Liver (tissue), 9 donors: ENCODE measurements around the gene EGLN1. TPM values are rescaled to one million over a fixed set of nuclear protein-coding genes. Genes with fewer than 3 reads are reported as not detected.

Experiments used
- DNase-seq: peaks from one replicate; pipeline ENCODE4 v3.0.0-alpha.2; 2017; ENCODE audit warnings: low spot score
- H3K27ac ChIP-seq, 2 donors: one replicate each; pipeline ENCODE4 v1.7.0; 2013; ENCODE audit warnings: inconsistent platforms in 2 of 2, low read length in 2 of 2, control low read depth in 1 of 2, low read depth in 1 of 2, mild to moderate bottlenecking in 1 of 2
- H3K27me3 ChIP-seq, 4 donors: one replicate each; pipeline versions ENCODE4 v1.6.1 to v1.7.0; 2013; ENCODE audit warnings: low read length in 3 of 4, inconsistent platforms in 1 of 4, mild to moderate bottlenecking in 1 of 4, moderate library complexity in 1 of 4; ENCODE audit not compliant: control insufficient read depth in 4 of 4, insufficient read depth in 4 of 4
- H3K36me3 ChIP-seq, 4 donors: one replicate each; pipeline versions ENCODE4 v1.6.1 to v1.7.0; 2013; ENCODE audit warnings: low read length in 3 of 4, mild to moderate bottlenecking in 3 of 4, low read depth in 1 of 4, moderate library complexity in 1 of 4; ENCODE audit not compliant: control insufficient read depth in 4 of 4, insufficient read depth in 3 of 4
- H3K4me1 ChIP-seq, 4 donors: one replicate each; pipeline versions ENCODE4 v1.6.1 to v1.7.0; 2013; ENCODE audit warnings: low read length in 3 of 4, mild to moderate bottlenecking in 3 of 4, moderate library complexity in 1 of 4; ENCODE audit not compliant: control insufficient read depth in 4 of 4, insufficient read depth in 4 of 4
- H3K4me3 ChIP-seq, 3 donors: one replicate each; pipeline versions ENCODE4 v1.6.1 to v1.7.0; 2013; ENCODE audit warnings: low read length in 3 of 3, control low read depth in 1 of 3, low read depth in 1 of 3, mild to moderate bottlenecking in 1 of 3
- H3K9ac ChIP-seq, 2 donors: one replicate each; pipeline ENCODE4 v1.7.0; 2013; ENCODE audit warnings: low read length in 2 of 2, mild to moderate bottlenecking in 2 of 2, moderate library complexity in 2 of 2, control low read depth in 1 of 2, low read depth in 1 of 2
- H3K9me3 ChIP-seq, 4 donors: one replicate each; pipeline versions ENCODE4 v1.6.1 to v1.7.0; 2013; ENCODE audit warnings: low read length in 3 of 4; ENCODE audit not compliant: control insufficient read depth in 4 of 4
- FOXA1 ChIP-seq: IDR thresholded peaks from 2 replicates; pipeline ENCODE4 v1.6.1; 2016; ENCODE audit warnings: antibody characterized with exemption
- FOXA2 ChIP-seq: IDR thresholded peaks from 2 replicates; pipeline ENCODE4 v1.6.1; 2016; ENCODE audit warnings: antibody characterized with exemption
- GABPA ChIP-seq, 2 donors: IDR thresholded peaks in 1 of 2; conservative IDR thresholded peaks in 1 of 2; 2 replicates each; pipeline ENCODE4 v1.6.1; 2016; ENCODE audit warnings: antibody characterized with exemption in 2 of 2, mild to moderate bottlenecking in 1 of 2, moderate library complexity in 1 of 2
- HNF4A ChIP-seq, 2 donors: conservative IDR thresholded peaks; 2 replicates each; pipeline ENCODE4 v1.6.1; 2016; ENCODE audit warnings: antibody characterized with exemption in 2 of 2, mild to moderate bottlenecking in 2 of 2
- HNF4G ChIP-seq: IDR thresholded peaks from 2 replicates; pipeline ENCODE4 v1.6.1; 2016; ENCODE audit warnings: antibody characterized with exemption
- JUND ChIP-seq, 2 donors: IDR thresholded peaks; 2 replicates each; pipeline ENCODE4 v1.6.1; 2016; ENCODE audit warnings: antibody characterized with exemption in 2 of 2
- NR2F2 ChIP-seq: IDR thresholded peaks from 2 replicates; pipeline ENCODE4 v1.6.1; 2016; ENCODE audit warnings: antibody characterized with exemption
- RAD21 ChIP-seq, 2 donors: IDR thresholded peaks; 2 replicates each; pipeline ENCODE4 v1.6.1; 2016; ENCODE audit warnings: antibody characterized with exemption in 2 of 2, mild to moderate bottlenecking in 2 of 2
- RXRA ChIP-seq, 2 donors: IDR thresholded peaks; 2 replicates each; pipeline ENCODE4 v1.6.1; 2017 to 2018; ENCODE audit warnings: antibody characterized with exemption in 2 of 2, mild to moderate bottlenecking in 1 of 2
- SP1 ChIP-seq: IDR thresholded peaks from 2 replicates; pipeline ENCODE4 v1.6.1; 2018; ENCODE audit warnings: antibody characterized with exemption, mild to moderate bottlenecking
- TAF1 ChIP-seq: conservative IDR thresholded peaks from 2 replicates; pipeline ENCODE4 v1.6.1; 2016; ENCODE audit warnings: antibody characterized with exemption, mild to moderate bottlenecking
- YY1 ChIP-seq: IDR thresholded peaks from 2 replicates; pipeline ENCODE4 v1.6.1; 2016; ENCODE audit warnings: antibody characterized with exemption, mild to moderate bottlenecking
- WGBS: extraction: QIAGEN DNeasy Blood & Tissue Kit; methylation state at CpG from one replicate; pipeline ENCODE4 v1.1.7; 2013; 5-methylcytosine and 5-hydroxymethylcytosine counted together
- polyA plus RNA-seq, 2 donors: library from polyadenylated mRNA; stranded (reverse) in 1 of 2; unstranded in 1 of 2; fragments of 200-250 nt in 1 of 2; fragments of >200 nt in 1 of 2; fragmentation: Nextera tagmentation in 1 of 2; extraction: Ambion mirVana in 1 of 2; gene quantifications; one replicate each; pipeline versions ENCODE4 v1.2.1 to v1.2.3, GENCODE V29; 2013 to 2015
- total RNA-seq, 2 donors: library from RNA; depleted of rRNA; stranded (reverse); fragments of >200 nt; gene quantifications; one replicate each; pipeline ENCODE4 v1.2.3, GENCODE V29; 2014
- TF ChIP-seq, protein P1 (sequence below): IDR thresholded peaks from 2 replicates; pipeline ENCODE4 v1.6.1; 2016; ENCODE audit warnings: antibody characterized with exemption
- TF ChIP-seq, protein P2 (sequence below): fragments of 150-350 bp; IDR thresholded peaks from 2 replicates; pipeline ENCODE4 v1.5.1; 2017; ENCODE audit warnings: improper control_type of control experiment, low read depth, low read length; ENCODE audit not compliant: missing input control
- TF ChIP-seq, protein P3 (sequence below): IDR thresholded peaks from 2 replicates; pipeline ENCODE4 v1.6.1; 2016; ENCODE audit warnings: antibody characterized with exemption
- TF ChIP-seq, protein P4 (sequence below): IDR thresholded peaks from 2 replicates; pipeline ENCODE4 v1.6.1; 2016; ENCODE audit warnings: antibody characterized with exemption
- TF ChIP-seq, protein P5 (sequence below): IDR thresholded peaks from 2 replicates; pipeline ENCODE4 v1.6.1; 2016; ENCODE audit warnings: antibody characterized with exemption, mild to moderate bottlenecking
- donor health status: healthy.
- donor health status: healthy.
- donor health status: healthy.
- donor health status: healthy.
- donor health status: healthy.

Gene EGLN1
- total and polyA plus RNA-seq, 4 donors: 7.2 to 44.8 (median 22.2) TPM

DNA sequence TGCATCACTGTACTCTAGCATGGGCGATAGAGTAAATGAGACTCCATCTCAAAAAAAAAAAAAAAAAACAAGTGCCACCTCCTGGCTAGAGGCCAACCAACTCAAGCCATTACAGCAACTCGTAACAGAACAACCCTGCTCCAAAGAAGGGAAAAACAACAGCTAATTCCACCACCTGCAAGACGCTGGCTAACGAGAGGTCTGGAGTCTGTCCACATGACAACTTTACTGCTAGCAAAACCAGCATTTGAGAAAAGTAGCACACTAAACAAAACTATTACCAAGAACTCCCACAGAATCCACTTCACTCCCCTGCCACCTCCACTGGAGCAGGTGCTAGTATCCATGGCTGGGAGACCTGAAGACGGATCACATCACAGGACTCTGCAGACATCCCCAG lies 24.1 kb upstream of the EGLN1 start:
- no peak for TF ChIP-seq RAD21 (IDR thresholded peaks at IDR 0.05)
- TF ChIP-seq, protein P1, sequence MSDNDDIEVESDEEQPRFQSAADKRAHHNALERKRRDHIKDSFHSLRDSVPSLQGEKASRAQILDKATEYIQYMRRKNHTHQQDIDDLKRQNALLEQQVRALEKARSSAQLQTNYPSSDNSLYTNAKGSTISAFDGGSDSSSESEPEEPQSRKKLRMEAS: no peak
- TF ChIP-seq FOXA1: no peak
- TF ChIP-seq SP1: no peak
- TF ChIP-seq HNF4A (conservative IDR thresholded peaks at IDR 0.05): no peak
- no peak for TF ChIP-seq GABPA (IDR thresholded peaks at IDR 0.05 in 1 of 2, conservative IDR thresholded peaks at IDR 0.05 in 1 of 2)
- TF ChIP-seq NR2F2: no peak
- TF ChIP-seq HNF4G: no peak
- TF ChIP-seq JUND (IDR thresholded peaks at IDR 0.05): no peak
- DNase-seq: no peak
- Histone ChIP-seq H3K27ac (no peak overlapping the region), H3K36me3 (peaks cover 0 to 2% (median 0%) of the 10 kb centered on the region in 4 donors), H3K27me3 (no peaks in the 10 kb centered on the region), H3K9ac (no peak overlapping the region), H3K9me3 (no peaks in the 10 kb centered on the region), H3K4me1 (no peaks in the 10 kb centered on the region), H3K4me3 (no peak overlapping the region)
- 84% methylated on average over 5 of the region's 5 CpGs for WGBS

DNA sequence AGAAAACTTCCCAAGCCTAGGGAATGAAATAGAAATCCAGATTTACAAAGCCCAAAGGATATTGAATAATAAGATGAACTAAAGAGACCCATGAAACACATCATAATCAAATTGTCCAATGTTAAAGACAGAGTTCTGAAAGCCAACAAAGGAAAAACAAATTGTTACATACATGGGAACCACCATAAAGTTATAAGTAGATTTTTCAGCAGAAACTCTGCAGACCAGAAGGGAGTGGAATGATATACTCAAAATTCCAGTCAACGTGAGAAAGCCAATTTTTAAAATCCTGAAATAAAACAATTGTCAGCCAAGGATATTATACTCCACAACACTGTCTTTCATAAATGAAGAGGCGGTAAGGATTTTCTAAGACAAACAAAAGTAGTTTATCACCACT lies 22.0 kb upstream of the EGLN1 start:
- DNase-seq: no peak
- 84% methylated on average over 2 of the region's 2 CpGs for WGBS
- Histone ChIP-seq H3K4me3 (no peak overlapping the region), H3K4me1 (no peaks in the 10 kb centered on the region), H3K27ac (no peak overlapping the region), H3K36me3 (peaks cover 0 to 2% (median 0%) of the 10 kb centered on the region in 4 donors), H3K9ac (no peak overlapping the region), H3K9me3 (no peaks in the 10 kb centered on the region), H3K27me3 (no peaks in the 10 kb centered on the region)
- TF ChIP-seq JUND (IDR thresholded peaks at IDR 0.05) (no peak), HNF4A (conservative IDR thresholded peaks at IDR 0.05) (no peak), FOXA2 (no peak), RAD21 (IDR thresholded peaks at IDR 0.05) (no peak), FOXA1 (no peak), GABPA (IDR thresholded peaks at IDR 0.05 in 1 of 2, conservative IDR thresholded peaks at IDR 0.05 in 1 of 2) (no peak)
- TF ChIP-seq, protein P1: no peak
- TF ChIP-seq, protein P2, sequence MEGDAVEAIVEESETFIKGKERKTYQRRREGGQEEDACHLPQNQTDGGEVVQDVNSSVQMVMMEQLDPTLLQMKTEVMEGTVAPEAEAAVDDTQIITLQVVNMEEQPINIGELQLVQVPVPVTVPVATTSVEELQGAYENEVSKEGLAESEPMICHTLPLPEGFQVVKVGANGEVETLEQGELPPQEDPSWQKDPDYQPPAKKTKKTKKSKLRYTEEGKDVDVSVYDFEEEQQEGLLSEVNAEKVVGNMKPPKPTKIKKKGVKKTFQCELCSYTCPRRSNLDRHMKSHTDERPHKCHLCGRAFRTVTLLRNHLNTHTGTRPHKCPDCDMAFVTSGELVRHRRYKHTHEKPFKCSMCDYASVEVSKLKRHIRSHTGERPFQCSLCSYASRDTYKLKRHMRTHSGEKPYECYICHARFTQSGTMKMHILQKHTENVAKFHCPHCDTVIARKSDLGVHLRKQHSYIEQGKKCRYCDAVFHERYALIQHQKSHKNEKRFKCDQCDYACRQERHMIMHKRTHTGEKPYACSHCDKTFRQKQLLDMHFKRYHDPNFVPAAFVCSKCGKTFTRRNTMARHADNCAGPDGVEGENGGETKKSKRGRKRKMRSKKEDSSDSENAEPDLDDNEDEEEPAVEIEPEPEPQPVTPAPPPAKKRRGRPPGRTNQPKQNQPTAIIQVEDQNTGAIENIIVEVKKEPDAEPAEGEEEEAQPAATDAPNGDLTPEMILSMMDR: no peak
- TF ChIP-seq, protein P3, sequence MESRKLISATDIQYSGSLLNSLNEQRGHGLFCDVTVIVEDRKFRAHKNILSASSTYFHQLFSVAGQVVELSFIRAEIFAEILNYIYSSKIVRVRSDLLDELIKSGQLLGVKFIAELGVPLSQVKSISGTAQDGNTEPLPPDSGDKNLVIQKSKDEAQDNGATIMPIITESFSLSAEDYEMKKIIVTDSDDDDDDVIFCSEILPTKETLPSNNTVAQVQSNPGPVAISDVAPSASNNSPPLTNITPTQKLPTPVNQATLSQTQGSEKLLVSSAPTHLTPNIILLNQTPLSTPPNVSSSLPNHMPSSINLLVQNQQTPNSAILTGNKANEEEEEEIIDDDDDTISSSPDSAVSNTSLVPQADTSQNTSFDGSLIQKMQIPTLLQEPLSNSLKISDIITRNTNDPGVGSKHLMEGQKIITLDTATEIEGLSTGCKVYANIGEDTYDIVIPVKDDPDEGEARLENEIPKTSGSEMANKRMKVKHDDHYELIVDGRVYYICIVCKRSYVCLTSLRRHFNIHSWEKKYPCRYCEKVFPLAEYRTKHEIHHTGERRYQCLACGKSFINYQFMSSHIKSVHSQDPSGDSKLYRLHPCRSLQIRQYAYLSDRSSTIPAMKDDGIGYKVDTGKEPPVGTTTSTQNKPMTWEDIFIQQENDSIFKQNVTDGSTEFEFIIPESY: no peak
- TF ChIP-seq, protein P4, sequence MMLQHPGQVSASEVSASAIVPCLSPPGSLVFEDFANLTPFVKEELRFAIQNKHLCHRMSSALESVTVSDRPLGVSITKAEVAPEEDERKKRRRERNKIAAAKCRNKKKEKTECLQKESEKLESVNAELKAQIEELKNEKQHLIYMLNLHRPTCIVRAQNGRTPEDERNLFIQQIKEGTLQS: no peak

DNA sequence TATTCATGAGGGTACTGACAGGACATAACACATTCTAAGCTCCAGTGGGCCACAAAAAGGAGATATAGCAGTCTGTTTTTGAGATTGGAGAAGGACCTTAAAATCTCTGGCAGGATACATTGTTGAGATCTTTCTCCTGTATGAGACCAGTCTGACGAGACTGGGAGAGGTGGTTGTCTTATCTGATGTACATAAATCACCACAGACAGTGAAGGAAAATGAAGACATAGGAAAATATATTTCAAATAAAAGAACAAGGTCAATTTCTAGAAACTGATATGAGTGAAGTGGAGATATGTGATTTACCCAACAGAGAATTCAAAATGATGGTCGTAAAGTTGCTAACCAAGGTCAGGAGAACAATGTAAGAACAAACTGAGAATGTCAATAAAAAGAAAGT lies 21.3 kb upstream of the EGLN1 start:
- no peak for TF ChIP-seq TAF1
- no peak for TF ChIP-seq FOXA2
- no peak for TF ChIP-seq RXRA (IDR thresholded peaks at IDR 0.05)
- TF ChIP-seq YY1: no peak
- TF ChIP-seq, protein P2: no peak
- no peak for TF ChIP-seq JUND (IDR thresholded peaks at IDR 0.05)
- TF ChIP-seq NR2F2: no peak
- TF ChIP-seq, protein P1: no peak
- TF ChIP-seq, protein P5, sequence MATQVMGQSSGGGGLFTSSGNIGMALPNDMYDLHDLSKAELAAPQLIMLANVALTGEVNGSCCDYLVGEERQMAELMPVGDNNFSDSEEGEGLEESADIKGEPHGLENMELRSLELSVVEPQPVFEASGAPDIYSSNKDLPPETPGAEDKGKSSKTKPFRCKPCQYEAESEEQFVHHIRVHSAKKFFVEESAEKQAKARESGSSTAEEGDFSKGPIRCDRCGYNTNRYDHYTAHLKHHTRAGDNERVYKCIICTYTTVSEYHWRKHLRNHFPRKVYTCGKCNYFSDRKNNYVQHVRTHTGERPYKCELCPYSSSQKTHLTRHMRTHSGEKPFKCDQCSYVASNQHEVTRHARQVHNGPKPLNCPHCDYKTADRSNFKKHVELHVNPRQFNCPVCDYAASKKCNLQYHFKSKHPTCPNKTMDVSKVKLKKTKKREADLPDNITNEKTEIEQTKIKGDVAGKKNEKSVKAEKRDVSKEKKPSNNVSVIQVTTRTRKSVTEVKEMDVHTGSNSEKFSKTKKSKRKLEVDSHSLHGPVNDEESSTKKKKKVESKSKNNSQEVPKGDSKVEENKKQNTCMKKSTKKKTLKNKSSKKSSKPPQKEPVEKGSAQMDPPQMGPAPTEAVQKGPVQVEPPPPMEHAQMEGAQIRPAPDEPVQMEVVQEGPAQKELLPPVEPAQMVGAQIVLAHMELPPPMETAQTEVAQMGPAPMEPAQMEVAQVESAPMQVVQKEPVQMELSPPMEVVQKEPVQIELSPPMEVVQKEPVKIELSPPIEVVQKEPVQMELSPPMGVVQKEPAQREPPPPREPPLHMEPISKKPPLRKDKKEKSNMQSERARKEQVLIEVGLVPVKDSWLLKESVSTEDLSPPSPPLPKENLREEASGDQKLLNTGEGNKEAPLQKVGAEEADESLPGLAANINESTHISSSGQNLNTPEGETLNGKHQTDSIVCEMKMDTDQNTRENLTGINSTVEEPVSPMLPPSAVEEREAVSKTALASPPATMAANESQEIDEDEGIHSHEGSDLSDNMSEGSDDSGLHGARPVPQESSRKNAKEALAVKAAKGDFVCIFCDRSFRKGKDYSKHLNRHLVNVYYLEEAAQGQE: no peak
- no peak for TF ChIP-seq RAD21 (IDR thresholded peaks at IDR 0.05)
- DNase-seq: no peak
- H3K27ac ChIP-seq: no peak overlapping the region
- H3K9ac ChIP-seq: no peak overlapping the region
- H3K9me3 ChIP-seq: no peaks in the 10 kb centered on the region
- H3K36me3 ChIP-seq: peaks cover 0 to 2% (median 0%) of the 10 kb centered on the region in 4 donors
- no peaks in the 10 kb centered on the region for H3K4me1 ChIP-seq
- H3K4me3 ChIP-seq: no peak overlapping the region
- H3K27me3 ChIP-seq: no peaks in the 10 kb centered on the region
- 80% methylated on average over 2 of the region's 2 CpGs for WGBS
